GM12872 (cell line): ENCODE measurements around the gene FZD1.

Experiments used
- CTCF ChIP-seq: IDR thresholded peaks from 3 replicates; pipeline ENCODE4 v1.5.1; 2011; ENCODE audit warnings: low read depth, mild to moderate bottlenecking, low read length, moderate library complexity; ENCODE audit not compliant: insufficient read depth

FZD1 gene

GRCh38 chr7:91292506-91292905 lies 28.3 kb downstream of the FZD1 start:
- TF ChIP-seq CTCF, result no peak

GRCh38 chr7:91293136-91293535 lies 28.9 kb downstream of the FZD1 start:
- no peak for TF ChIP-seq CTCF

- TF ChIP-seq CTCF, result no peak
Observed at GRCh38 chr7:91293840-91294239, 29.6 kb downstream of the FZD1 start.

GRCh38 chr7:91294639-91295220 lies 30.5 kb downstream of the FZD1 start:
- no peak for TF ChIP-seq CTCF

GRCh38 chr7:91295576-91295975 lies 31.3 kb downstream of the FZD1 start:
- TF ChIP-seq CTCF, result no peak

- TF ChIP-seq CTCF, result no peak
Observed at GRCh38 chr7:91297939-91298338, 33.7 kb downstream of the FZD1 start.

- TF ChIP-seq CTCF, result no peak
Observed at GRCh38 chr7:91299952-91300775, 35.9 kb downstream of the FZD1 start.
